ENCODE measurements around the gene ZNF358.

Gene ZNF358

GRCh38 chr19:7515645-7516151, at the start of gene ZNF358:
TSS of gene ZNF358 (plus strand) at chr19:7516103. CDS start at chr19:7519243, 3,140 bp downstream.
- DNase-seq: peak; percentile 44

- DNase-seq: no peak
Measured at GRCh38 chr19:7467009-7467989, 48.6 kb upstream of the ZNF358 start.

GRCh38 chr19:7468840-7469239, 47.1 kb upstream of the ZNF358 start:
- no peak for DNase-seq

GRCh38 chr19:7469669-7470285, 46.1 kb upstream of the ZNF358 start:
- DNase-seq: no peak

- DNase-seq: no peak
Measured at GRCh38 chr19:7470540-7471305, 45.2 kb upstream of the ZNF358 start.

- no peak for DNase-seq
Measured at GRCh38 chr19:7471696-7472615, 43.9 kb upstream of the ZNF358 start.

GRCh38 chr19:7475665-7476064, 40.2 kb upstream of the ZNF358 start:
- no peak for DNase-seq

GRCh38 chr19:7476241-7476640, 39.7 kb upstream of the ZNF358 start:
- no peak for DNase-seq

- DNase-seq: no peak
Measured at GRCh38 chr19:7476777-7477494, 39.0 kb upstream of the ZNF358 start.

- DNase-seq: no peak
Measured at GRCh38 chr19:7477758-7478157, 38.1 kb upstream of the ZNF358 start.

GRCh38 chr19:7478173-7478842, 37.6 kb upstream of the ZNF358 start:
- no peak for DNase-seq

- no peak for DNase-seq
Measured at GRCh38 chr19:7478843-7479227, 37.1 kb upstream of the ZNF358 start.

GRCh38 chr19:7480222-7480969, 35.5 kb upstream of the ZNF358 start:
- no peak for DNase-seq

- no peak for DNase-seq
Measured at GRCh38 chr19:7480970-7481255, 35.0 kb upstream of the ZNF358 start.

GRCh38 chr19:7482584-7483439, 33.1 kb upstream of the ZNF358 start:
- no peak for DNase-seq

GRCh38 chr19:7483720-7484201, 32.1 kb upstream of the ZNF358 start:
- no peak for DNase-seq

- no peak for DNase-seq
Measured at GRCh38 chr19:7486923-7487322, 29.0 kb upstream of the ZNF358 start.

GRCh38 chr19:7488736-7489353, 27.1 kb upstream of the ZNF358 start, which contains the start of gene PEX11G:
TSS of gene PEX11G (minus strand) at chr19:7489035. CDS start at chr19:7489010, 25 bp downstream.
- peak; percentile 96 for DNase-seq
